ENCODE data around the gene SF3B4.

Gene SF3B4

DNA sequence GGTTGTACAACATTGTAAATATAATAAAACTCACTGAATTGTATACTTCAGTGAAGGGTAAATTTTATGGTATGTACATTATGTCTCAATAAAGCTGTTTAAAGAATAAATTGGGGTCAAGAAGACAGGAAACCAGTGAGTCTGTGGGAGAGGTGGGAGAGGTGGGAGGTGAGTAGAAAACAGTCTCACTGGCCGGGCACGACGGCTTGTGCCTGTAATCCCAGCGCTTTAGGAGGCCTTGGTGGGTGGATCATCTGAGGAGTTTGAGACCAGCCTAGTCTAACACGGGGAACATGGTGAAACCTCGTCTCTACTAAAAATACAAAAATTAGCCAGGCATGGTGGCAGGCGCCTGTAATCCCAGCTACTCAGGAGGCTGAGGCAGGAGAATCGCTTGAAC, 4.9 kb upstream of the SF3B4 start:
- no peak for DNase-seq

DNA sequence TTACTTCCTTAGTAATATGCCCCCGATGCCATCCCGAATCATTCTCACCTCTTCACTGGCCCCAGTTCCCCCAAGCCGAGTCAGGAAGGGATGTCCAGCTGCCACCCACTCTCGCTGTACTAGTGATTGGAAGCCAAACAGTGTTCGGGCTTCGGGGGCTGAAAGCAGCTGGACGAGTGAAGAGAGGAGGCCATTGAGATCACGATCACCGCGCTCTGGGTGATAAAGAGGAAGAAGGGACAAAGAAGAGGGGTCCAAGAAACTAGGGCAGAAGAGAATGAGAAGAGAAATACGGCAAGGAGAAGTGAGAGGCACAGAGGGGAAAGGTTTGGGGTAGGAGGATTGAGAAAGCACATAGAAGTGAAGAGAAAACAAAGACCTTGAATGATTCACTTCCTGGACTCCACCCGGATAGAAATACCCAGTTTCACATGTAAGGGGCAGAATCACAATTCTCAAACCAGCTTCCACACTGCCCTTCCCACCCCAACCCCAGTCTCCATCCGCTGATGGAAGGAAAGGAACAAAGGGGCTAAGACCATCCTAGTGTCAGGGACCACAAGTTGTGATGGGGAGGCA, 3.7 kb upstream of the SF3B4 start:
- DNase-seq: no peak

GRCh38 chr1:149929856-149930255, 2.3 kb upstream of the SF3B4 start:
- DNase-seq: no peak

DNA sequence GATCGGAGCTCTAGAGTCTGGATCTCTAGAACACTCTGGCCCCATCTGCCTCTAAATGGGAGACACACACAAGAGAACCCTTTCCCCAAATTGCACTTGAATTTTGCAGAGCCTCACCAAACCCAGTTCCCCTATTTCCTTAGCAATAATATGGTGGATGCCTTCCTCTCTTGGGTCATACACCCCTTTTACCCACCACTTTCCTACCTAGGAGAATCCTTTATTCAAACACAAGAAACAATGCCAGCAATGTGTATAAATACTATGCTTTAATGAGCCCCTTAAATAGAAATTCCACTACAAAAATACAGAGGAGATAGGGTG, 760 bp upstream of the SF3B4 start:
- no peak for DNase-seq

- DNase-seq: no peak
Observed at GRCh38 chr1:149927056-149927562, 494 bp downstream of the SF3B4 start.

GRCh38 chr1:149926296-149926695, 1.3 kb downstream of the SF3B4 start:
- no peak for DNase-seq

DNA sequence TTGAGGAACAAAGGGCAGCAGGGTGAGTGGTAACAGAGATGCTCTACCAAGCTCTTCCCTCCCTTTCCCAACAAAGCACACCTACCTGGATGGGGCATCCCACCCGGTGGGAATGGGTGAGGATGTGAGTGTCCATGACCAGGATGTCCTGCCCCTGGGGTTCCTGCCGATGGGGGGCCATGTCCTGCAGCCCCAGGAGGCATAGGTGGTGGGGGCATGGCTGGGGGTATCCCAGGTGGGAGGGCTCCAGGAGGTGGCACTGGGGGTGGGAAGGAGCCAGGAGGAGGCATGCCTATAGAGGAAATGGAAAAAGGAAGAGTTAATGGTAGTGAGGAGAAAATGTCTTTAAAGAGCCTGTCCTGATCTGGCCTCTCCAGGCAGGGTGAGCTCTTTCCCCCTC, 1.9 kb downstream of the SF3B4 start:
- no peak for DNase-seq

GRCh38 chr1:149925345-149925744, 2.3 kb downstream of the SF3B4 start:
- no peak for DNase-seq

DNA sequence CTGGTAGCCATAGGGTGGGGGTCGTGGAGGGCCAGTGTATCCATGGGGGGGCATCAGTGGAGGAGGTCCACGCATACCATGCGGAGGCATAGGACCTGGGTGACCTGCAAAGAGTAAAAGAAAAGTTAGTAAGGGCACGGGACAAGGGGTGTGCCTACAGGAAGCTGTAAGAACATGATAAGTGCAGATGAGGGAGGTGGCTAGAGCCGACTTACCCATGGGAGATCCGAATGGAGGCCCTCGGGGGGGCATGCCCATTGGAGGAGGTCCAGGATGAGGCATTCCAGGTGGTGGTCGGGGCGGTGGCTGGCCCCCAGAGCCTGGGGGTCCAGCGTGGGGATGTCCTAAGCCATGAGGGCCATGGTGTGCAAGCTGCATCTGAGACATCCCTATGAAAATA, 4.0 kb downstream of the SF3B4 start:
- no peak for DNase-seq

GRCh38 chr1:149917571-149918144, 9.9 kb downstream of the SF3B4 start, which contains the start of gene SV2A:
SV2A (minus strand) TSS chr1:149917844; CDS start chr1:149913840, 4,004 bp downstream.
- DNase-seq: peak; percentile 18

DNA sequence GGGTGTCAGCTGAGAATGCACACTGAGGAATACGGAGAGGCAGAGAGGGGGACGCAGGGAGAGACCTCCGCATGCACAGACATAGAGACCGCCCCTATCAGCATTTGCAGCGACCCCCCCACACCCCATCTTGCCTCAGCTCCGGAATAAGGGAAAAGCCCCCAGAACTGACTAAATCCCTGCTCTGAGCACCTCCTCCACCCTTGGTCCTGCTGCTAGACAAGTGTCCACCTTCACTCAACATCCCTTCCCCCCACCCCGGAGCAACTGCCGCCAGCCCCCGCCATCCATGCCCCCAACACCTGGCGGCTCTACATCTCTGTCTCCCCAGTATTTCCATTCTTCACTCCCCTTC, 10.7 kb downstream of the SF3B4 start:
- DNase-seq: no peak

GRCh38 chr1:149916193-149916897, 11.3 kb downstream of the SF3B4 start:
- no peak for DNase-seq

GRCh38 chr1:149915429-149916192, 12.0 kb downstream of the SF3B4 start:
- DNase-seq: no peak

DNA sequence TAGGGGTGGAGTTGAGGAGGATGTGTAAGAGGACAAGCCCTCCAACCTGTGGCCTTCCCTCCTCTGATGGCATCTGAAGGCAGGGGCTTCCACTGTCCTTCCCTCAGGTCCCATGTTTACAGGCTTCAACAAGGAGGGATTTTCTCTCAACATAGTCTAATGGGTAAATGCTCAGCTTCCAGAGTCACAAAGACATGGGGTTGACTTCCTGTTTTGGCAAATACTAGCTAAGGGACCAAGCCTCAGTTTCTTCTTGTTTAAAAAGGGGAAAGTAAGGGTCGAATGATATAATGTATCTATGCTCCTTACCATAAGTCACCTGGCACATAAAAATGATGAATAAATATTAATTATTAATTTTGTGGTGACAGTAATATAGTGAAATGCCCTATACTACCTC, 13.1 kb downstream of the SF3B4 start:
- no peak for DNase-seq

DNA sequence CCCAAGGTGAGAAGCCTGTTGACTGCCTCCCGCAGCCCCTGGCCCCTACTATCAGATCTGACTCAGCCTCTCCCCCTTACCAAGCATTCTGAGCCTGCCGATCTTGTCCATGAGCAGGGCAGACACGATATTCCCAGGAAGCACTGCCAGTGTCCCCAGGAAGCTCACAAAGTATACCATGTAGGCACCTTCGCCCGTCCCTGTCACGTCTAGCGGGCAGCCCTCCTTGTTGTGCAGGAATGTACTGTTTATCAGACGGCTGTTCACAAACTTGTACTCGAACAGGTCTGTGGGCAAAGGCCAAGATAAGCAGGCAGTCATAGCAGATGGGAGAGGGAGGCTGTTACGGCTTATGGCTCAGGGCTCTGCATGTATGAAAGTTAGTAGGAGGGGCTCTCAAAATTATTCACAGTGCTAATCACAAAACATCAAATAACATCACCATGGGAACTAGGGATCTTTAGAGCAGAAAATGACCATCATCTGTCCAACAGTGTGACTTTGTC, 21.0 kb downstream of the SF3B4 start:
- no peak for DNase-seq

- no peak for DNase-seq
Observed at GRCh38 chr1:149903836-149904491, 23.6 kb downstream of the SF3B4 start.

DNA sequence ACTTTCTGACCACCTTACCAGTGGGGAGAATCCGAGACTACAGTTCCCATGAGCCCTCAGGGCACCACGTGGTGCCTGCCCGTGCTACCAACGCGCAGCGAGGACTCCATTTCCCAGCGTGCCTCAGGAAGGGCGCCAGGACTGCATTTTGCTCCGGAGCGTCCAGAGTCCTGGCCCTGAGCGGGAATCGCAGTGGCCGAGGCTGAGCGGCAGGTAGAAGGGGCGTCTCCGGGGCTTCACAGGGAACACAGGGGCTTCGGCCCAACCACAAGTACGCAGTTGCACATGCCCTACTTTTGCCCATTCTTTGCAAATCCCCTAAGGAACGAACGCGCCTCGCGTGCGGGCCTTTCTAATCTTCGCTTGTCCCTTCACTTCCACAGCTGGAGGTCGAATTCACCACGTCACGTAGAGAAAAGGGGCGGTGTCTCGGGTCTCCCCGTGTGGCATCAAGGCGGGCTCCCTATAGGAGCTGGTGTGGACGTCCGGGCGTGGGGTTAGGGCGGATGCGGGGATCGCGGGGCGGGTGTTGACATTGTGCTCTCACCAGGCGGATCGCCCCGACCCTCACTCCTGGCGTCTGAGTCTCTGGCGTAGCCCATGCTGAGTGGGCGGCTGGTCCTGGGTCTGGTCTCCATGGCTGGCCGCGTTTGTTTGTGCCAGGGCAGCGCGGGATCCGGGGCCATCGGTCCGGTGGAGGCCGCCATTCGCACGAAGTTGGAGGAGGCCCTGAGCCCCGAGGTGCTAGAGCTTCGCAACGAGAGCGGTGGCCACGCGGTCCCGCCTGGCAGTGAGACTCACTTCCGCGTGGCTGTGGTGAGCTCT, 27.9 kb downstream of the SF3B4 start, which contains the start of gene BOLA1:
BOLA1 (plus strand) TSS at position 109 of the 825 bp plus-strand sequence; CDS start at position 601, 492 bp downstream.
- peak; percentile 89 for DNase-seq

DNA sequence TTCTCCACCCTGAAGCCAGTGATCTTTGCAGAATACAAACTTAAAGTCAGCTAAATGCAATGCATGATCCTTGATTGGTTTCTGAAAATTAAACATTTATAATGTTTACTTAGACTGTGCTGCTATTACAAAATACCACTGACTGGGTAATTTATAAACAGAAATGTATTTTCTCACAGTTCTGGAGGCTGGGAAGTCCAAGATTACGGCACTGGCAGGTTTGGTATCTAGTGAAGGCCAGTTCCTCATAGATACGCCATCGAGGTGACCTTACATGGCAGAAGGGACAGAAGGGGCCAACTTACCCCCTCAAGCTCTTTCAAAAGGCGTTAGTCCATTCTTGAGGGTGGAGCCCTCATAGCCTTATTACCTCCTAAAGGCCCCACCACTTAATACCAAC, 31.0 kb downstream of the SF3B4 start:
- no peak for DNase-seq

DNA sequence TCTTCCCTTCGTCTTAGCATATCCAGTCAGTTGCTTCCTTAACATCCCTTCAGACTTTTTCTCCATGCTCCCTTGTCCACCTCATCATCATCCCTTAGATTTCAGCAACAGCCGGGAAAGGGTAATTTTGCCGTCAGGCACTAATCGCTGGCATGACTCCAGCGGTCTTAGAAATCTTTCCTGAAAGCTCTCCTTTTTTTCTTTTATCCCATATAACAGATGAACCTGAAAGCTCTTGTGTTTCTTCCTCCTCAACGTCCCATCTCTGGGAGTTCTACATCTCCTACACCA, 38.7 kb downstream of the SF3B4 start:
- no peak for DNase-seq

DNA sequence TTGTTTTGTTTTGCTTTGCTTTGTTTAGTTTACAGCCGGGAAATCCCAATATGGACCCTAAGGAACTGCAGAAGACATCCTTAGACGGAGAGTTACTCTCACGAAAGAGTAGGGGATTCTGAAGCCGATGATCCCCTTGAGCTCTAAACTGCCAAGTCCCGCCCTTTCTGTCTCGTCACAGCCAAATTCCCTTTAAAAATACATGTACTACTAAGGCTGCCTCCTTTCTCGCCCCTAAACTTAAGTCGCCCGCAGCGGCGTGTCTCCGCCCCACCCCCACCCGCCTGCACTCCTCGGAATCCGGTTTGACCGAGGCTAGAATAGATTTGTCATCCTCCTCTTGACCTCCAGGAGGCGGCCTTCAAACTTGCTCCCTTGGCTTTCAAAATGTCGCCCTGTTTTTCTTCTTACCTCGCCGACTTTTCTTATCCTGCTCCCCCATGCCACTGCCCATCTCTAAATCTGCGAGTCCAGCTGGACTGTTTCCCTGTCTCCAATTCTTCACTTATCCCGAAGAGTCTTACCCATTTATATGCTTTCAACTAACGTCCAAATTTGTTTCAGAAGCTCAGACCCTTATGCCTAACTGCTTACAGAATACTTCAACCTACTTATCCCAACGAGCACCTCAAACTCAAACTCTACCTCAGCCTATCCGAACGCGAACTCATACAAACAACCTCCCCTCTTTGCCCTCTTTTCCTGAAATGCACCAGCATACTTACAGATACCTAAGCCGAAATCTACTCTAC, 39.2 kb downstream of the SF3B4 start:
- peak; percentile 60 for DNase-seq
